ENCODE data around the gene OGFOD3. TPM values are rescaled to one million over a fixed set of nuclear protein-coding genes. Genes with fewer than 3 reads are reported as not detected.

Gene OGFOD3
- total and polyA plus RNA-seq, 9 of the 15 experiments (the other 6 are each of a cell fraction or from before 2014, with no cell fraction given) = 0.69 to 44.7 (median 18.9) TPM

DNA sequence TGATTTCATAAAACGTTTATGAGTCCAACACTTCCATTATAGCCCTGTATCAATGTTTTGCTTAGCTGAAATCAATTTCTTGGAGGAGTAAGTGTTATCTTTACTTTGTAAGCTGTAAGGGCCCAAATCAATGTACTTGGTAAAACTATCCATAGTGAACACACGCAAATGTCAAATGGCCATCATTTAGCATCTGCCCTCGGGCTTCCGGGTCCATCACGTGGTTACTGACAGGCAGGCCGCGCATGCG is 39.5 kb upstream of the OGFOD3 start (continued):
- TF ChIP-seq, protein P1, sequence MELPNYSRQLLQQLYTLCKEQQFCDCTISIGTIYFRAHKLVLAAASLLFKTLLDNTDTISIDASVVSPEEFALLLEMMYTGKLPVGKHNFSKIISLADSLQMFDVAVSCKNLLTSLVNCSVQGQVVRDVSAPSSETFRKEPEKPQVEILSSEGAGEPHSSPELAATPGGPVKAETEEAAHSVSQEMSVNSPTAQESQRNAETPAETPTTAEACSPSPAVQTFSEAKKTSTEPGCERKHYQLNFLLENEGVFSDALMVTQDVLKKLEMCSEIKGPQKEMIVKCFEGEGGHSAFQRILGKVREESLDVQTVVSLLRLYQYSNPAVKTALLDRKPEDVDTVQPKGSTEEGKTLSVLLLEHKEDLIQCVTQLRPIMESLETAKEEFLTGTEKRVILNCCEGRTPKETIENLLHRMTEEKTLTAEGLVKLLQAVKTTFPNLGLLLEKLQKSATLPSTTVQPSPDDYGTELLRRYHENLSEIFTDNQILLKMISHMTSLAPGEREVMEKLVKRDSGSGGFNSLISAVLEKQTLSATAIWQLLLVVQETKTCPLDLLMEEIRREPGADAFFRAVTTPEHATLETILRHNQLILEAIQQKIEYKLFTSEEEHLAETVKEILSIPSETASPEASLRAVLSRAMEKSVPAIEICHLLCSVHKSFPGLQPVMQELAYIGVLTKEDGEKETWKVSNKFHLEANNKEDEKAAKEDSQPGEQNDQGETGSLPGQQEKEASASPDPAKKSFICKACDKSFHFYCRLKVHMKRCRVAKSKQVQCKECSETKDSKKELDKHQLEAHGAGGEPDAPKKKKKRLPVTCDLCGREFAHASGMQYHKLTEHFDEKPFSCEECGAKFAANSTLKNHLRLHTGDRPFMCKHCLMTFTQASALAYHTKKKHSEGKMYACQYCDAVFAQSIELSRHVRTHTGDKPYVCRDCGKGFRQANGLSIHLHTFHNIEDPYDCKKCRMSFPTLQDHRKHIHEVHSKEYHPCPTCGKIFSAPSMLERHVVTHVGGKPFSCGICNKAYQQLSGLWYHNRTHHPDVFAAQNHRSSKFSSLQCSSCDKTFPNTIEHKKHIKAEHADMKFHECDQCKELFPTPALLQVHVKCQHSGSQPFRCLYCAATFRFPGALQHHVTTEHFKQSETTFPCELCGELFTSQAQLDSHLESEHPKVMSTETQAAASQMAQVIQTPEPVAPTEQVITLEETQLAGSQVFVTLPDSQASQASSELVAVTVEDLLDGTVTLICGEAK (IDR thresholded peaks at IDR 0.05) = no peak
- TF ChIP-seq, protein P1 (CRISPR knock-in tag; IDR thresholded peaks at IDR 0.05) = no peak
- no peak for TF ChIP-seq RUNX1 (IDR thresholded peaks at IDR 0.05; ENCODE audit: low read depth)
- TF ChIP-seq, protein P2, sequence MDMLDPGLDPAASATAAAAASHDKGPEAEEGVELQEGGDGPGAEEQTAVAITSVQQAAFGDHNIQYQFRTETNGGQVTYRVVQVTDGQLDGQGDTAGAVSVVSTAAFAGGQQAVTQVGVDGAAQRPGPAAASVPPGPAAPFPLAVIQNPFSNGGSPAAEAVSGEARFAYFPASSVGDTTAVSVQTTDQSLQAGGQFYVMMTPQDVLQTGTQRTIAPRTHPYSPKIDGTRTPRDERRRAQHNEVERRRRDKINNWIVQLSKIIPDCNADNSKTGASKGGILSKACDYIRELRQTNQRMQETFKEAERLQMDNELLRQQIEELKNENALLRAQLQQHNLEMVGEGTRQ (CRISPR knock-in tag; IDR thresholded peaks at IDR 0.05) = peak; percentile 98
- no peak for TF ChIP-seq ZNF140 (CRISPR knock-in tag; IDR thresholded peaks at IDR 0.05)
- no peak for TF ChIP-seq ZNF311 (CRISPR knock-in tag; IDR thresholded peaks at IDR 0.05)
- TF ChIP-seq ETS2 (tag; IDR thresholded peaks at IDR 0.05; ENCODE audit: borderline replicate concordance, poor library complexity, severe bottlenecking) = no peak
- TF ChIP-seq, protein P3, sequence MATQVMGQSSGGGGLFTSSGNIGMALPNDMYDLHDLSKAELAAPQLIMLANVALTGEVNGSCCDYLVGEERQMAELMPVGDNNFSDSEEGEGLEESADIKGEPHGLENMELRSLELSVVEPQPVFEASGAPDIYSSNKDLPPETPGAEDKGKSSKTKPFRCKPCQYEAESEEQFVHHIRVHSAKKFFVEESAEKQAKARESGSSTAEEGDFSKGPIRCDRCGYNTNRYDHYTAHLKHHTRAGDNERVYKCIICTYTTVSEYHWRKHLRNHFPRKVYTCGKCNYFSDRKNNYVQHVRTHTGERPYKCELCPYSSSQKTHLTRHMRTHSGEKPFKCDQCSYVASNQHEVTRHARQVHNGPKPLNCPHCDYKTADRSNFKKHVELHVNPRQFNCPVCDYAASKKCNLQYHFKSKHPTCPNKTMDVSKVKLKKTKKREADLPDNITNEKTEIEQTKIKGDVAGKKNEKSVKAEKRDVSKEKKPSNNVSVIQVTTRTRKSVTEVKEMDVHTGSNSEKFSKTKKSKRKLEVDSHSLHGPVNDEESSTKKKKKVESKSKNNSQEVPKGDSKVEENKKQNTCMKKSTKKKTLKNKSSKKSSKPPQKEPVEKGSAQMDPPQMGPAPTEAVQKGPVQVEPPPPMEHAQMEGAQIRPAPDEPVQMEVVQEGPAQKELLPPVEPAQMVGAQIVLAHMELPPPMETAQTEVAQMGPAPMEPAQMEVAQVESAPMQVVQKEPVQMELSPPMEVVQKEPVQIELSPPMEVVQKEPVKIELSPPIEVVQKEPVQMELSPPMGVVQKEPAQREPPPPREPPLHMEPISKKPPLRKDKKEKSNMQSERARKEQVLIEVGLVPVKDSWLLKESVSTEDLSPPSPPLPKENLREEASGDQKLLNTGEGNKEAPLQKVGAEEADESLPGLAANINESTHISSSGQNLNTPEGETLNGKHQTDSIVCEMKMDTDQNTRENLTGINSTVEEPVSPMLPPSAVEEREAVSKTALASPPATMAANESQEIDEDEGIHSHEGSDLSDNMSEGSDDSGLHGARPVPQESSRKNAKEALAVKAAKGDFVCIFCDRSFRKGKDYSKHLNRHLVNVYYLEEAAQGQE (IDR thresholded peaks at IDR 0.05; ENCODE audit: borderline replicate concordance) = peak; percentile 76; the same call in 1 of the 2 replicates
- TF ChIP-seq, protein P3 (CRISPR knock-in tag; IDR thresholded peaks at IDR 0.05; ENCODE audit: low read depth) = no peak
- no peak for TF ChIP-seq ZNF644 (tag; IDR thresholded peaks at IDR 0.05; ENCODE audit: low read depth)
- peak; percentile 77; the same call in 1 of the 2 replicates for TF ChIP-seq MXI1 (IDR thresholded peaks at IDR 0.05; ENCODE audit: low read depth, low read length)
- TF ChIP-seq ETV1 (tag; conservative IDR thresholded peaks at IDR 0.05; ENCODE audit: low read depth) = peak; percentile 63
